A549 (cell line): ENCODE measurements around the gene TFR2. TPM values are rescaled to one million over a fixed set of nuclear protein-coding genes. Genes with fewer than 3 reads are reported as not detected.
"Not testable (repeated sequence)": the region's sequence is repeated elsewhere in the genome, so short reads cannot be mapped to it uniquely, and the experiment has no call there.

ENCODE experiments used
- ATAC-seq, 2 experiments: fragments of 200-7000 bp in 1 of 2; fragments of >200 bp in 1 of 2; cut with Nextera tagmentation in 1 of 2; cut with Tn5 transposase in 1 of 2; 3 replicates each; pipeline versions ENCODE4 v1.8.0 to v1.9.1; 2018 to 2020; ENCODE audit warnings: mild to moderate bottlenecking in 1 of 2, moderate library complexity in 1 of 2
- CTCF ChIA-PET: fragments of 300-600 bp; sonication (Branson Sonifier 250); formaldehyde crosslinking; extraction: SDS; loops from one replicate; lab custom pipeline; 2021; ENCODE audit warnings: antibody characterized with exemption, inconsistent platforms; lab: Yijun Ruan, JAX
- POLR2A ChIA-PET: fragments of 350-600 bp; formaldehyde crosslinking; extraction: SDS; loops from one replicate; lab custom pipeline; 2021; ENCODE audit warnings: antibody characterized with exemption, inconsistent platforms; lab: Yijun Ruan, JAX
- DNase-seq, 2 experiments: peaks; one replicate each; pipeline versions ENCODE4 v3.0.0 to v3.0.0-alpha.2; 2011 to 2016; ENCODE audit warnings: low read depth in 1 of 2, low spot score in 1 of 2
- FAIRE-seq: peaks from 2 replicates; lab custom pipeline; 2011; peaks lifted over from hg19 to GRCh38; lab: Jason Lieb, UNC
- H3K27ac ChIP-seq, 2 experiments: fragments of >200 bp; sonication (Bioruptor Twin); formaldehyde crosslinking; 3 replicates each; pipeline ENCODE4 v1.5.1; 2016 to 2017
- H3K4me1 ChIP-seq: fragments of >200 bp; sonication (Bioruptor Twin); formaldehyde crosslinking; 3 replicates; pipeline ENCODE4 v1.6.1; 2016
- H3K4me2 ChIP-seq: fragments of >200 bp; sonication (Bioruptor Twin); formaldehyde crosslinking; 3 replicates; pipeline ENCODE4 v1.6.1; 2016
- H3K4me3 ChIP-seq: fragments of >200 bp; sonication (Bioruptor Twin); formaldehyde crosslinking; 3 replicates; pipeline ENCODE4 v1.5.1; 2016
- H3K9me3 ChIP-seq: fragments of >200 bp; sonication (Bioruptor Twin); formaldehyde crosslinking; 3 replicates; pipeline ENCODE4 v1.6.1; 2016
- ATOH8 ChIP-seq: fragments of 250-450 bp; sonication (Bioruptor Pico); IDR thresholded peaks from 2 replicates; pipeline ENCODE4 v1.5.0; 2020; ENCODE audit warnings: low read depth, mild to moderate bottlenecking, moderate library complexity
- BCL3 ChIP-seq: fragments of >200 bp; sonication (Bioruptor Twin); formaldehyde crosslinking; IDR thresholded peaks from 3 replicates; pipeline ENCODE4 v1.6.1; 2016
- CEBPB ChIP-seq, 2 experiments: fragments of >200 bp in 1 of 2; sonication (Bioruptor Twin) in 1 of 2; formaldehyde crosslinking in 1 of 2; IDR thresholded peaks; 2 replicates each; pipeline ENCODE4 v1.6.1; 2012 to 2016
- ELK1 ChIP-seq: fragments of 150-350 bp; IDR thresholded peaks from 2 replicates; pipeline ENCODE4 v1.6.1; 2014; ENCODE audit warnings: low read depth, mild to moderate bottlenecking, low read length
- FOSL2 ChIP-seq, 2 experiments: fragments of 450-650 bp in 1 of 2; fragments of >200 bp in 1 of 2; sonication (Bioruptor Twin) in 1 of 2; formaldehyde crosslinking; IDR thresholded peaks; 2 replicates each; pipeline versions ENCODE4 v1.5.0 to v1.6.1; 2016 to 2020; ENCODE audit warnings: mild to moderate bottlenecking in 1 of 2, moderate library complexity in 1 of 2
- GATA3 ChIP-seq: IDR thresholded peaks from 2 replicates; pipeline ENCODE4 v1.6.1; 2012; ENCODE audit warnings: borderline replicate concordance
- HMGXB4 ChIP-seq: fragments of 250-450 bp; sonication (Bioruptor Pico); IDR thresholded peaks from 2 replicates; pipeline ENCODE4 v1.5.0; 2021; ENCODE audit warnings: mild to moderate bottlenecking, moderate library complexity, borderline replicate concordance
- HOXB13 ChIP-seq: fragments of 250-450 bp; sonication (Bioruptor Pico); IDR thresholded peaks from 2 replicates; pipeline ENCODE4 v1.5.0; 2020; ENCODE audit warnings: low read depth, mild to moderate bottlenecking, moderate library complexity
- USF2 ChIP-seq: fragments of 450-650 bp; IDR thresholded peaks from 2 replicates; pipeline ENCODE4 v1.6.1; 2014; ENCODE audit warnings: antibody characterized with exemption
- ZFP36 ChIP-seq: fragments of 450-650 bp; IDR thresholded peaks from 2 replicates; pipeline ENCODE4 v1.6.1; 2014; ENCODE audit warnings: borderline replicate concordance; ENCODE audit not compliant: partially characterized antibody
- ZSCAN20 ChIP-seq: fragments of 250-450 bp; sonication (Bioruptor Pico); IDR thresholded peaks from 2 replicates; pipeline ENCODE4 v1.8.0; 2022; ENCODE audit warnings: mild to moderate bottlenecking, moderate library complexity
- WGBS: methylation state at CpG from one replicate; pipeline ENCODE4 v1.1.6; 2017; ENCODE audit errors: missing lambda C conversion rate; 5-methylcytosine and 5-hydroxymethylcytosine counted together
- polyA plus RNA-seq, 4 experiments: library from polyadenylated mRNA; depleted of rRNA in 3 of 4; stranded (reverse); fragments of >200 nt; fragmentation: RNase III in 1 of 4; extraction: RNeasy Plus Mini Kit Qiagen cat#74134 plus additional on column Dnase treatment in 1 of 4; gene quantifications; 2 replicates in 3 of 4; 3 replicates in 1 of 4; pipeline ENCODE4 v1.2.3, GENCODE V29; 2011 to 2017

TFR2 gene
- polyA plus RNA-seq, 2 of the 4 experiments (the other 2 are of a cell fraction): 1.1 to 2.5 TPM

GRCh38 chr7:100671353-100672327 lies 30.3 kb upstream of the TFR2 start:
- ChIA-PET CTCF (interaction anchor here (1.2 to 2.5 kb wide), 2 partner anchors 21 to 37 kb away, joined by 3 to 9 read pairs; no protein-coding TSS in a partner anchor), POLR2A (no interaction called here)
- ATAC-seq (no peak), FAIRE-seq (no peak), DNase-seq (no peak)
- peaks cover 9% of the 10 kb centered on the region for H3K4me1 ChIP-seq
- 81% methylated on average over 18 of the region's 18 CpGs for WGBS
- no peaks in the 10 kb centered on the region for H3K9me3 ChIP-seq
- TF ChIP-seq ZFP36: no peak
- no peak for TF ChIP-seq ZSCAN20 (CRISPR knock-in tag)
- TF ChIP-seq ELK1: no peak
- TF ChIP-seq CEBPB (IDR thresholded peaks at IDR 0.05): no peak
- TF ChIP-seq HOXB13 (CRISPR knock-in tag): no peak
- no peak overlapping the region for H3K27ac ChIP-seq
- H3K4me3 ChIP-seq: no peak overlapping the region
- H3K4me2 ChIP-seq: no peak overlapping the region

GRCh38 chr7:100670074-100670473 lies 28.7 kb upstream of the TFR2 start:
- TF ChIP-seq HOXB13 (CRISPR knock-in tag) (no peak), ATOH8 (no peak), BCL3 (no peak), FOSL2 (IDR thresholded peaks at IDR 0.05) (no peak), FOSL2 (CRISPR knock-in tag; IDR thresholded peaks at IDR 0.05) (no peak), HMGXB4 (no peak), USF2 (no peak), GATA3 (no peak), ZSCAN20 (CRISPR knock-in tag) (no peak)
- Histone ChIP-seq H3K9me3 (no peaks in the 10 kb centered on the region), H3K27ac (no peak overlapping the region), H3K4me3 (no peak overlapping the region), H3K4me2 (no peak overlapping the region), H3K4me1 (no peaks in the 10 kb centered on the region)
- CTCF ChIA-PET: interaction anchor here (1.0 to 2.5 kb wide), 7 partner anchors 10 to 182 kb away, joined by 3 to 12 read pairs (median 5); partner anchors contain the start of genes POP7 and SLC12A9
- DNase-seq (no peak), FAIRE-seq (no peak), ATAC-seq (no peak)
- 50% methylated on average over 8 of the region's 8 CpGs for WGBS
- POLR2A ChIA-PET: no interaction called here

- ATAC-seq, FAIRE-seq, H3K27ac ChIP-seq, H3K4me2 ChIP-seq, DNase-seq, H3K4me1 ChIP-seq, POLR2A ChIA-PET, H3K9me3 ChIP-seq, H3K4me3 ChIP-seq: not testable (repeated sequence)
- CTCF ChIA-PET: interaction anchor here (0.7 to 3.9 kb wide), 7 partner anchors 9 to 183 kb away, joined by 3 to 12 read pairs (median 7); partner anchors contain the start of genes POP7 and SLC12A9
- whole genome bisulfite sequencing: 87% methylated on average over 12 of the region's 12 CpGs
Measured at GRCh38 chr7:100669106-100669505, 27.8 kb upstream of the TFR2 start.
